Fibroblast of lung (primary cell): ENCODE measurements around the gene SYT17. TPM values are rescaled to one million over a fixed set of nuclear protein-coding genes. Genes with fewer than 3 reads are reported as not detected.

Experiments used
- DNase-seq, 2 donors: peaks; one replicate each; pipeline versions ENCODE4 v3.0.0 to v3.0.0-alpha.2; 2010; ENCODE audit warnings: low read depth in 2 of 2
- H2AFZ ChIP-seq: 2 replicates; pipeline ENCODE4 v1.5.1; 2012; ENCODE audit warnings: low read length, control low read depth, inconsistent platforms
- H3K27ac ChIP-seq: 2 replicates; pipeline ENCODE4 v1.5.1; 2011; ENCODE audit warnings: low read length, control low read depth; ENCODE audit not compliant: insufficient read depth
- H3K27me3 ChIP-seq: 2 replicates; pipeline ENCODE4 v1.5.1; 2011; ENCODE audit warnings: mild to moderate bottlenecking, low read length; ENCODE audit not compliant: control insufficient read depth, insufficient read depth
- H3K36me3 ChIP-seq: 2 replicates; pipeline ENCODE4 v1.5.1; 2011; ENCODE audit warnings: low read length; ENCODE audit not compliant: control insufficient read depth, insufficient read depth
- H3K4me1 ChIP-seq: 2 replicates; pipeline ENCODE4 v1.5.1; 2011; ENCODE audit warnings: low read length; ENCODE audit not compliant: control insufficient read depth, insufficient read depth; ENCODE audit errors: extremely low read depth
- H3K4me2 ChIP-seq: 2 replicates; pipeline ENCODE4 v1.5.1; 2011; ENCODE audit warnings: low read length, control low read depth; ENCODE audit not compliant: insufficient read depth; ENCODE audit errors: extremely low read depth
- H3K4me3 ChIP-seq, 4 experiments: fragments of 200-600 bp in 1 of 4; sonication (generic) in 1 of 4; replicated peaks in 1 of 4; 2 replicates each; pipeline ENCODE4 v1.5.1; 2011 to 2016; ENCODE audit warnings: low read length in 4 of 4, low read depth in 3 of 4, mild to moderate bottlenecking in 3 of 4, control low read depth in 2 of 4, inconsistent platforms in 1 of 4, mixed read lengths in 1 of 4; ENCODE audit not compliant: insufficient read depth in 1 of 4; ENCODE audit errors: control extremely low read depth in 1 of 4
- H3K79me2 ChIP-seq: 2 replicates; pipeline ENCODE4 v1.5.1; 2012; ENCODE audit warnings: mild to moderate bottlenecking, low read length, inconsistent platforms; ENCODE audit not compliant: control insufficient read depth, insufficient read depth
- H3K9ac ChIP-seq: 2 replicates; pipeline ENCODE4 v1.5.1; 2011; ENCODE audit warnings: mild to moderate bottlenecking, low read length, control low read depth; ENCODE audit not compliant: insufficient read depth
- H3K9me3 ChIP-seq: 2 replicates; pipeline ENCODE4 v1.5.1; 2012; ENCODE audit warnings: low read depth, low read length; ENCODE audit not compliant: control insufficient read depth, insufficient read depth
- H4K20me1 ChIP-seq: 2 replicates; pipeline ENCODE4 v1.5.1; 2011; ENCODE audit warnings: low read length; ENCODE audit not compliant: control insufficient read depth, insufficient read depth; ENCODE audit errors: extremely low read depth
- EZH2 ChIP-seq: IDR thresholded peaks from 2 replicates; pipeline ENCODE4 v1.5.1; 2012; ENCODE audit warnings: low read length, control low read depth, mild to moderate bottlenecking; ENCODE audit errors: missing control alignments
- polyA plus RNA-seq, 2 donors: library from polyadenylated mRNA; depleted of rRNA in 1 of 2; stranded (reverse) in 1 of 2; unstranded in 1 of 2; fragments of >200 nt; gene quantifications; 2 replicates each; pipeline ENCODE4 v1.2.1, GENCODE V29; 2011 to 2012; ENCODE audit warnings: missing spikeins in 1 of 2
- total RNA-seq: library from RNA; depleted of rRNA; stranded (reverse); fragments of >200 nt; gene quantifications from 2 replicates; pipeline ENCODE4 v1.2.1, GENCODE V29; 2014
- TF ChIP-seq, protein P1 (sequence below), 2 donors: IDR thresholded peaks in 1 of 2; conservative IDR thresholded peaks in 1 of 2; 1 replicate in 1 of 2; 2 replicates in 1 of 2; pipeline ENCODE4 v1.5.1; 2011 to 2012; ENCODE audit warnings: low read length in 2 of 2, control low read depth in 1 of 2, inconsistent platforms in 1 of 2, low read depth in 1 of 2, mild to moderate bottlenecking in 1 of 2

SYT17 gene
- total and polyA plus RNA-seq, 2 donors (not counting 1 experiment from before 2014, with no cell fraction given), result 0.33 TPM; not detected in 1

DNA sequence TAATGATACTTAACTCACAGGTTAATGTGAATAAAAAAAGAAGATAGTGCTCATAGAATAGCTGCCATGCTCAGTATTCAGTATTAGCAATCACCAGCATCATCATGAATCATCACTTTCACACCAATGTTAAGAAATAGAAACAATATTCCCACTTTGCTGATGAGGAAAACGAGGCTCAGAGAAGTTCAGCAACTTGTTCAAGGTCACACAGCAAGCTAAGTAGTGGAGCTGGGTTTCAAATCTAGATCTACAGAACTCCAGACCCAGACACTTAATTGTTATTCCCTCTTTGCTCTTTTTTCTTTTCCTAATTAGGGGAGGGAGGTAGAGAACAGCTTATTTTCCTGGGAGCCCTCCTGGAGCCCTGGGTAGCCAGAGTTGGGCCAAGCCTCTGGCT, 140.4 kb downstream of the SYT17 start:
- no peaks in the 10 kb centered on the region for H3K4me1 ChIP-seq
- H3K27ac ChIP-seq, result no peak overlapping the region
- no peak overlapping the region for H3K9ac ChIP-seq
- H3K36me3 ChIP-seq, result no peaks in the 10 kb centered on the region
- TF ChIP-seq EZH2, result no peak
- TF ChIP-seq, protein P1, sequence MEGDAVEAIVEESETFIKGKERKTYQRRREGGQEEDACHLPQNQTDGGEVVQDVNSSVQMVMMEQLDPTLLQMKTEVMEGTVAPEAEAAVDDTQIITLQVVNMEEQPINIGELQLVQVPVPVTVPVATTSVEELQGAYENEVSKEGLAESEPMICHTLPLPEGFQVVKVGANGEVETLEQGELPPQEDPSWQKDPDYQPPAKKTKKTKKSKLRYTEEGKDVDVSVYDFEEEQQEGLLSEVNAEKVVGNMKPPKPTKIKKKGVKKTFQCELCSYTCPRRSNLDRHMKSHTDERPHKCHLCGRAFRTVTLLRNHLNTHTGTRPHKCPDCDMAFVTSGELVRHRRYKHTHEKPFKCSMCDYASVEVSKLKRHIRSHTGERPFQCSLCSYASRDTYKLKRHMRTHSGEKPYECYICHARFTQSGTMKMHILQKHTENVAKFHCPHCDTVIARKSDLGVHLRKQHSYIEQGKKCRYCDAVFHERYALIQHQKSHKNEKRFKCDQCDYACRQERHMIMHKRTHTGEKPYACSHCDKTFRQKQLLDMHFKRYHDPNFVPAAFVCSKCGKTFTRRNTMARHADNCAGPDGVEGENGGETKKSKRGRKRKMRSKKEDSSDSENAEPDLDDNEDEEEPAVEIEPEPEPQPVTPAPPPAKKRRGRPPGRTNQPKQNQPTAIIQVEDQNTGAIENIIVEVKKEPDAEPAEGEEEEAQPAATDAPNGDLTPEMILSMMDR (conservative IDR thresholded peaks at IDR 0.05 in 1 of 2, IDR thresholded peaks at IDR 0.05 in 1 of 2; ENCODE audit: low read depth in 1 of 2, low read length in 2 of 2), result no peak
- no peak for DNase-seq
- H3K4me2 ChIP-seq, result no peak overlapping the region
- no peak overlapping the region for H2AFZ ChIP-seq
- H3K27me3 ChIP-seq, result no peaks in the 10 kb centered on the region
- H3K4me3 ChIP-seq, result no peak overlapping the region
- H4K20me1 ChIP-seq, result no peaks in the 10 kb centered on the region
- H3K79me2 ChIP-seq, result no peaks in the 10 kb centered on the region
- H3K9me3 ChIP-seq, result no peaks in the 10 kb centered on the region

GRCh38 chr16:19309178-19309577, 141.1 kb downstream of the SYT17 start:
- no peaks in the 10 kb centered on the region for H3K27me3 ChIP-seq
- no peak overlapping the region for H3K4me2 ChIP-seq
- H3K79me2 ChIP-seq, result no peaks in the 10 kb centered on the region
- DNase-seq, result no peak
- no peaks in the 10 kb centered on the region for H3K4me1 ChIP-seq
- H3K27ac ChIP-seq, result no peak overlapping the region
- no peak overlapping the region for H3K9ac ChIP-seq
- H4K20me1 ChIP-seq, result no peaks in the 10 kb centered on the region
- no peaks in the 10 kb centered on the region for H3K9me3 ChIP-seq
- TF ChIP-seq EZH2, result no peak
- TF ChIP-seq, protein P1 (conservative IDR thresholded peaks at IDR 0.05 in 1 of 2, IDR thresholded peaks at IDR 0.05 in 1 of 2; ENCODE audit: low read depth in 1 of 2, low read length in 2 of 2), result no peak
- no peak overlapping the region for H3K4me3 ChIP-seq
- H2AFZ ChIP-seq, result no peak overlapping the region
- no peaks in the 10 kb centered on the region for H3K36me3 ChIP-seq

DNA sequence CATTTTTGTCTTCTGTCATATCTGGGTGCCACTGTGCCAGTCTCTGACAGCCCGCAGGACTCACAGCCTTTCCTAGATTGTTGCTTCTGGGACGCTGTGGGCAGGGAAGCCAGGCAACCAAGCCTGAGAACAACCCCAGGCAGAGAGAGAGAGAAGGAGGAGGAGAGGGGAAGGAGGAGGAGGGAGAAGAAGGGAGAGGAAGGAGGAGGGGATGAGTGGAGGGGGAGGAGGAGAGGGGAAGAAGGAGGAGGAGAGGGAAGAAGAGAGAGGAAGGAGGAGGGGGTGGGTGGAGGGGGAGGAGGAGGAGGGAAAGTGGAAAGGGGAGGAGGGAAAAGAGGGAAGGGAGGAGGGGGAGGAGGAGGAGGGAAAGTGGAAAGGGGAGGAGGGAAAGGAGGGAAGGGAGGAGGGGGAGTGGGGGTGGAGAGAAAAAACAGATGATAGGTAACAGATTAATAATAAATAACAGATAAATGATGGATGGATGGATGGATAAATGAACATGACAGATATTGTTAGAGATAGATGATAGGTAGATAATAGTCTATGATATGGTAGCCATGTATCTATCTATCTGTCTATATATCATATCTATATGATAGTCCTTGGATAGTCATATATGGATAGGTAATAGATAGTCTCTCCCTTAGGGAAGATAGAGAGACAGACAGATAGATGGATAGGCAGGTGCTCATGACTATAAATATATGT, 146.8 kb downstream of the SYT17 start:
- H3K79me2 ChIP-seq, result no peaks in the 10 kb centered on the region
- H3K4me1 ChIP-seq, result no peaks in the 10 kb centered on the region
- no peak overlapping the region for H3K4me2 ChIP-seq
- no peaks in the 10 kb centered on the region for H4K20me1 ChIP-seq
- H3K27me3 ChIP-seq, result no peaks in the 10 kb centered on the region
- no peaks in the 10 kb centered on the region for H3K36me3 ChIP-seq
- H3K27ac ChIP-seq, result no peak overlapping the region
- no peak overlapping the region for H3K9ac ChIP-seq
- no peak overlapping the region for H3K4me3 ChIP-seq
- TF ChIP-seq, protein P1 (conservative IDR thresholded peaks at IDR 0.05 in 1 of 2, IDR thresholded peaks at IDR 0.05 in 1 of 2; ENCODE audit: low read depth in 1 of 2, low read length in 2 of 2), result no peak
- TF ChIP-seq EZH2, result no peak
- no peak for DNase-seq
- no peak overlapping the region for H2AFZ ChIP-seq
- no peaks in the 10 kb centered on the region for H3K9me3 ChIP-seq
